CD4-positive, alpha-beta T cell (primary cell): ENCODE data around the gene RPL31. TPM values are rescaled to one million over a fixed set of nuclear protein-coding genes. Genes with fewer than 3 reads are reported as not detected.

Experiments used
- ATAC-seq: fragments of 200-7000 bp; cut with Tn5 transposase; one replicate; pipeline ENCODE4 v1.10.0; 2022; ENCODE audit warnings: mild to moderate bottlenecking; ENCODE audit not compliant: poor library complexity
- CTCF ChIA-PET: fragments of 350-600 bp; sonication (Branson Sonifier 250); formaldehyde crosslinking; loops from one replicate; lab custom pipeline; 2021; ENCODE audit warnings: antibody characterized with exemption, inconsistent platforms; lab: Charles Lee
- POLR2A ChIA-PET: fragments of 350-600 bp; sonication (Branson Sonifier 250); formaldehyde crosslinking; loops from one replicate; lab custom pipeline; 2021; ENCODE audit warnings: antibody characterized with exemption, inconsistent platforms; lab: Charles Lee
- DNase-seq, 14 experiments: peaks; one replicate each; pipeline ENCODE4 v3.0.0-alpha.2; 2013 to 2020; ENCODE audit warnings: mixed read lengths in 2 of 14
- H3K27ac ChIP-seq, 2 donors: one replicate each; pipeline versions ENCODE4 v1.5.1 to v1.7.0; 2013; ENCODE audit warnings: low read length in 2 of 2, low read depth in 1 of 2, mild to moderate bottlenecking in 1 of 2
- H3K27me3 ChIP-seq, 2 experiments: 1 replicate in 1 of 2; 2 replicates in 1 of 2; pipeline versions ENCODE4 v1.6.1 to v1.7.0; 2013; ENCODE audit warnings: low read length in 2 of 2, control low read depth in 1 of 2, mild to moderate bottlenecking in 1 of 2, moderate library complexity in 1 of 2; ENCODE audit not compliant: insufficient read depth in 2 of 2, control insufficient read depth in 1 of 2
- H3K36me3 ChIP-seq: one replicate; pipeline ENCODE4 v1.6.1; 2013; ENCODE audit warnings: low read length, control low read depth; ENCODE audit not compliant: insufficient read depth
- H3K4me1 ChIP-seq: one replicate; pipeline ENCODE4 v1.6.1; 2013; ENCODE audit warnings: low read length, control low read depth; ENCODE audit not compliant: insufficient read depth
- H3K4me3 ChIP-seq: one replicate; pipeline ENCODE4 v1.5.1; 2013; ENCODE audit warnings: mild to moderate bottlenecking, low read length, moderate library complexity
- H3K9me3 ChIP-seq, 2 experiments: 1 replicate in 1 of 2; 2 replicates in 1 of 2; pipeline versions ENCODE4 v1.6.1 to v1.7.0; 2013; ENCODE audit warnings: low read length in 2 of 2, mild to moderate bottlenecking in 2 of 2, control low read depth in 1 of 2, moderate library complexity in 1 of 2; ENCODE audit not compliant: control insufficient read depth in 1 of 2, insufficient read depth in 1 of 2
- H3K27ac Mint-ChIP-seq: one replicate; pipeline ENCODE4 v1.8.0; 2020; ENCODE audit warnings: mixed read lengths
- H3K27me3 Mint-ChIP-seq: one replicate; pipeline ENCODE4 v1.8.0; 2021; ENCODE audit warnings: mixed read lengths
- H3K36me3 Mint-ChIP-seq: one replicate; pipeline ENCODE4 v1.8.0; 2021; ENCODE audit warnings: low read depth, mixed read lengths
- H3K4me1 Mint-ChIP-seq: one replicate; pipeline ENCODE4 v1.8.0; 2021; ENCODE audit warnings: low read depth, mixed read lengths
- H3K4me3 Mint-ChIP-seq: one replicate; pipeline ENCODE4 v1.8.0; 2020; ENCODE audit warnings: mild to moderate bottlenecking, mixed read lengths
- H3K9me3 Mint-ChIP-seq: one replicate; pipeline ENCODE4 v1.8.0; 2020; ENCODE audit warnings: mixed read lengths
- CTCF ChIP-seq: fragments of 200-600 bp; IDR thresholded peaks from one replicate; pipeline ENCODE4 v1.8.0; 2022; ENCODE audit warnings: antibody characterized with exemption, mild to moderate bottlenecking
- intact Hi-C, 2 experiments: fragments of 100-400 bp; cut with DNase I in 1 of 2; cut with micrococcal nuclease in 1 of 2; formaldehyde crosslinking; loops; one replicate each; pipeline versions ENCODE4 v1.15.1 to v1.9.0; 2023 to 2025; cut with DNase I, micrococcal nuclease
- total RNA-seq, 174 experiments: library from RNA in 2 of 174; stranded (reverse) in 2 of 174; gene quantifications; one replicate each; pipeline ENCODE4 v1.2.3 and lab custom pipeline; 2021 to 2026

RPL31 gene
- total RNA-seq, 2 experiments from 2014 or later = 2,901 to 2,913 TPM

DNA sequence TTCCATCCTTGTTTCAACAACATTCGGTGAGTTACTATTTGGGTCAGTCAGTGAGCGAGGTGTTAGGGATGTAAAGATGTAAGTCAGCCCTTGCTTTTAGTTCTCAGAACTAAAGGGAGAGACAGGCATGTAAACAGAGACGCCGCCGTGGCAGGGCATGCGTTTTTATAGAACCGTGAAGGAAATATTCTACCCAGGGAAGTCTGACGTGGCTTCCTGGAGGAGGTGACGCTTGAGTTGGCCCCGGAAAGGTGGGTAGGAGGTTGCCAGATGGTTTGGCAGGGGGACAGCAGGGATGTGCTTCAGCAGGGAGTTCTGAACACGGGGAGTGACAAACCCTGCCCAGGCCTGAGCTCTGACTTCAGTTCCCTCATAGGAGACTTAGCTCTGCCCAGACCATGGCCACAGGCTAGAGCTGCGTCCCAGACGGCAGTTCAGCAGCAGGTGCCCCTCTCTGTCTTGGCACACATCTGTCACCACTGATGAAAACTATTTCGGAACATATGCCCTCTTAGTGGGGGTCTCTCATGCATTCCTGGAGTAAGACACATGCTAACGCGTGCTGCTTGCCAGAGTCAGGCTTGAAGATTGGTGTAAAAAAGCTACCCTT lies 23.4 kb upstream of the RPL31 start:
- intact Hi-C loops = no loop called here
- Mint-ChIP-seq H3K36me3 (peaks cover 4% of the 10 kb centered on the region), H3K9me3 (no peaks in the 10 kb centered on the region), H3K27me3 (no peaks in the 10 kb centered on the region), H3K4me3 (no peak overlapping the region), H3K4me1 (no peaks in the 10 kb centered on the region), H3K27ac (no peak overlapping the region)
- no peak for DNase-seq
- no peak for ATAC-seq
- ChIA-PET CTCF (interaction anchor here (1.0 kb wide), 1 partner anchor 368 kb away, joined by 3 read pairs; no protein-coding TSS in a partner anchor), POLR2A (interaction anchor here (0.6 kb wide), 1 partner anchor 225 kb away, joined by 3 read pairs; no protein-coding TSS in a partner anchor)
- Histone ChIP-seq H3K27ac (no peak overlapping the region), H3K9me3 (no peaks in the 10 kb centered on the region), H3K4me3 (no peak overlapping the region), H3K36me3 (no peaks in the 10 kb centered on the region), H3K27me3 (no peaks in the 10 kb centered on the region), H3K4me1 (no peaks in the 10 kb centered on the region)
- TF ChIP-seq CTCF = no peak

- POLR2A ChIA-PET = interaction anchor here (0.6 kb wide), 1 partner anchor 1096 kb away, joined by 3 read pairs; no protein-coding TSS in a partner anchor
- no peak for TF ChIP-seq CTCF
- no peaks in the 10 kb centered on the region for H3K4me1 Mint-ChIP-seq
- H3K4me3 ChIP-seq = no peak overlapping the region
- H3K9me3 Mint-ChIP-seq = no peaks in the 10 kb centered on the region
- H3K36me3 Mint-ChIP-seq = peaks cover 4% of the 10 kb centered on the region
- ATAC-seq = no peak
- H3K4me3 Mint-ChIP-seq = no peak overlapping the region
- intact Hi-C loops = loop anchor here (5.0 to 10.0 kb wide), 3 partner anchors 165 to 718 kb away; no protein-coding TSS in a partner anchor
- H3K4me1 ChIP-seq = no peaks in the 10 kb centered on the region
- H3K36me3 ChIP-seq = no peaks in the 10 kb centered on the region
- H3K27me3 ChIP-seq = no peaks in the 10 kb centered on the region
- no peak for DNase-seq
- H3K27ac ChIP-seq = no peak overlapping the region
- no peaks in the 10 kb centered on the region for H3K27me3 Mint-ChIP-seq
- CTCF ChIA-PET = no interaction called here
- H3K9me3 ChIP-seq = no peaks in the 10 kb centered on the region
- no peak overlapping the region for H3K27ac Mint-ChIP-seq
These were observed 22.0 kb upstream of the RPL31 start for GRCh38 chr2:100980046-100980445.

DNA sequence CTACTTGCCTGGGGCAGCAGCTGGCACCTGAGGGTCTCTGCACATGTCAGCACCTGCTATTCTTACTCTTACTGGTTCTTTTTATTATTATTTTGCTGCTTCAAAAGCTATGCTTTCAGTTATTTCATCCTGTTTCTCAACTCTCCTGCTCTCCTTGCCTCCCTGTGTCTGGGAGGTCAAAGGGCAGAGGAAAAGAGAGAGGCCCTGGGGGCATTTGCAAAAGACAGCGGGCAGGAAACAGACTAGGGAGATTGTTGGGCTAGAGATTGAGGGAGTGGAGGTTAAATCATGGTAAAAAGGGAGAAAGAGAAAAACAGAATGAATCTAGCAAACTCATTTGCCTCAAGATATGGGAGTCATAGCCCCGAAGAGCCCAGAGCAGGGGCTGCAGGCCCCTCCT lies 21.1 kb upstream of the RPL31 start:
- ATAC-seq (no peak), DNase-seq (no peak)
- no peaks in the 10 kb centered on the region for H3K27me3 ChIP-seq
- Mint-ChIP-seq H3K36me3 (peaks cover 4% of the 10 kb centered on the region), H3K27ac (no peak overlapping the region), H3K4me3 (no peak overlapping the region), H3K4me1 (no peaks in the 10 kb centered on the region), H3K27me3 (no peaks in the 10 kb centered on the region), H3K9me3 (no peaks in the 10 kb centered on the region)
- POLR2A ChIA-PET = no interaction called here
- no peak overlapping the region for H3K4me3 ChIP-seq
- no peaks in the 10 kb centered on the region for H3K36me3 ChIP-seq
- TF ChIP-seq CTCF = no peak
- intact Hi-C loops = loop anchor here (5.0 to 10.0 kb wide), 3 partner anchors 166 to 719 kb away; no protein-coding TSS in a partner anchor
- no peak overlapping the region for H3K27ac ChIP-seq
- CTCF ChIA-PET = no interaction called here
- no peaks in the 10 kb centered on the region for H3K9me3 ChIP-seq
- H3K4me1 ChIP-seq = no peaks in the 10 kb centered on the region
